ENCODE data around the gene EID1. TPM values are rescaled to one million over a fixed set of nuclear protein-coding genes. Genes with fewer than 3 reads are reported as not detected.
"Not testable (repeated sequence)": the region's sequence is repeated elsewhere in the genome, so short reads cannot be mapped to it uniquely, and the experiment has no call there.

Gene EID1
- total RNA-seq, 1 donor from 2014 or later = 105 TPM

DNA sequence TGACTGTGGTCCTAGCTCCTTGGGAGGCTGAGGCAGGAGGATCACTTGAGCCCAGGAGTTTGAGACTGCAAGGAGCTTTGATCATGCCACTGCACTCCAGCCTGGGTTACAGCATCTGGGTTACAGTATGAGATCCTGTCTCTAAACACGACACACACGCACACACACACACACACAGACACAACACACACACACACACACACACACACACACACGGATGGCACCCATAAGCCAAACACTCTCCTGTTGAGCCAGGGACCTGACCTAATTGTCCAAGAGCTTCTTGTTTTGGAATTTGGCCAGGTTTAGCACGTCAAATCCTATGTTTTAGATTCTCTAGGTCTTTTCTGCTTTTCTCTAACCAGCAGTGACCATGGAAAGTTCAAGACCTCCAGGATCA is 26.8 kb downstream of the EID1 start:
- Histone ChIP-seq H3K36me3 (ENCODE audit: control insufficient read depth, insufficient read depth, low read length) (no peaks in the 10 kb centered on the region), H3K27me3 (ENCODE audit: control insufficient read depth, insufficient read depth, low read length) (no peaks in the 10 kb centered on the region), H3K4me3 (ENCODE audit: low read depth, low read length) (no peak overlapping the region)
- no peak for DNase-seq (ENCODE audit: low read depth)
- TF ChIP-seq, protein P1, sequence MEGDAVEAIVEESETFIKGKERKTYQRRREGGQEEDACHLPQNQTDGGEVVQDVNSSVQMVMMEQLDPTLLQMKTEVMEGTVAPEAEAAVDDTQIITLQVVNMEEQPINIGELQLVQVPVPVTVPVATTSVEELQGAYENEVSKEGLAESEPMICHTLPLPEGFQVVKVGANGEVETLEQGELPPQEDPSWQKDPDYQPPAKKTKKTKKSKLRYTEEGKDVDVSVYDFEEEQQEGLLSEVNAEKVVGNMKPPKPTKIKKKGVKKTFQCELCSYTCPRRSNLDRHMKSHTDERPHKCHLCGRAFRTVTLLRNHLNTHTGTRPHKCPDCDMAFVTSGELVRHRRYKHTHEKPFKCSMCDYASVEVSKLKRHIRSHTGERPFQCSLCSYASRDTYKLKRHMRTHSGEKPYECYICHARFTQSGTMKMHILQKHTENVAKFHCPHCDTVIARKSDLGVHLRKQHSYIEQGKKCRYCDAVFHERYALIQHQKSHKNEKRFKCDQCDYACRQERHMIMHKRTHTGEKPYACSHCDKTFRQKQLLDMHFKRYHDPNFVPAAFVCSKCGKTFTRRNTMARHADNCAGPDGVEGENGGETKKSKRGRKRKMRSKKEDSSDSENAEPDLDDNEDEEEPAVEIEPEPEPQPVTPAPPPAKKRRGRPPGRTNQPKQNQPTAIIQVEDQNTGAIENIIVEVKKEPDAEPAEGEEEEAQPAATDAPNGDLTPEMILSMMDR (IDR thresholded peaks at IDR 0.05; ENCODE audit: insufficient read depth, low read length, poor library complexity, severe bottlenecking) = no peak

DNA sequence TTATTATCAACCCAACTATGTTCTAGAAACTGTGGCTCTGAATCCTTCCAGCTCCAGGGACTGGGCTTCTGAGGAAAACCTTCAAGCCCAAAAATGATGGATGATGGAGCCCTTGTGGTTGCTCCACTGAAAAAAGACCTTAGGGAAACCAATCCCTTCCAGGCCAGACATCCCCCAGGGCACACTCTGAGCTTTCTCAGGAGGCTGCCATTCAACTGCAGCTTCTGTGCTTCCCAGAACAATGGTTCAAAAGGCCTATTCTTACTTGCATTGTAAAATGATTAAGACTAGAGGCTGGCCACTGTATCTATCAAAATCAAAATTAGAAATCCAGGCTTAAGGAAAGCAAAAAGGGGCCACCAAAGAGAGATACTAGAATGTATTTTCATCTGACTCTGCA is 27.3 kb downstream of the EID1 start:
- Histone ChIP-seq H3K4me3 (ENCODE audit: low read depth, low read length) (no peak overlapping the region), H3K27me3 (ENCODE audit: control insufficient read depth, insufficient read depth, low read length) (no peaks in the 10 kb centered on the region), H3K36me3 (ENCODE audit: control insufficient read depth, insufficient read depth, low read length) (no peaks in the 10 kb centered on the region)
- DNase-seq (ENCODE audit: low read depth) = no peak
- TF ChIP-seq, protein P1 (IDR thresholded peaks at IDR 0.05; ENCODE audit: insufficient read depth, low read length, poor library complexity, severe bottlenecking) = no peak

DNA sequence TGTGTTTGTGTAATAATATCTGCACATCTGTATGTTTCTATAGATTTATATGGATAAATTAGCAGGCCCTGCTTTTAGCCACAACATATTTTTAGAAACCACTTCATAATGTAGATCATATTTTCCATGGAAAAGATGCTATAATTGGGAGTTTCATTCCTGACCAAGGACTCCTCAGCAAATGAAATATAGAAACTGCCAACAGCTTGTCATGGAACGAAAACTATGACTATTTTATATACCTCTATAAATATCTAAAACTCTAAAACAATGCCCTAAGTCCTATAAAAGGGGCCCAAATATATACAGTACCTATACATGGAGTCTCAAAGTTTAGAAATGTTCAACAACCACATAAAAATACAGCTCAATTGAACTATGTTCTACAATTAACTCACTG is 27.9 kb downstream of the EID1 start:
- Histone ChIP-seq H3K4me3 (ENCODE audit: low read depth, low read length) (no peak overlapping the region), H3K36me3 (ENCODE audit: control insufficient read depth, insufficient read depth, low read length) (no peaks in the 10 kb centered on the region), H3K27me3 (ENCODE audit: control insufficient read depth, insufficient read depth, low read length) (no peaks in the 10 kb centered on the region)
- TF ChIP-seq, protein P1 (IDR thresholded peaks at IDR 0.05; ENCODE audit: insufficient read depth, low read length, poor library complexity, severe bottlenecking) = no peak
- DNase-seq (ENCODE audit: low read depth) = no peak

DNA sequence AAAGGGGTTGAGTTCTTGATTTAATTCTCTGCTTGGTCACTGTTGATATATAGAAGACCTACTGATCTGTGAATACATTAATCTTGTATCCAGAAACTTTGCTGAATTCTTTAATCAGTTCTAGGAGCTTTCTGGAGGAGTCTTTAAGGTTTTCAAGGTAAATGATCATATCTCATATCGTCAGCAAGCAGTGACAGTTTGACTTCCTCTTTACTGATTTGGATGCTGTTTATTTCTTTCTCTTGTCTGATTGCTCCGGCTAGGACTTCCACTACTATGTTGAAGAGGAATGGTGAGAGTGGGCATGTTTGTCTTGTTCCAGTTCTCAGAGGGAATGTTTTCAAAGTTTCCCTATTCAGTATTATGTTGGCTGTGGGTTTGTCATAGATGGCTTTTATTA is 31.4 kb downstream of the EID1 start:
- H3K27me3 ChIP-seq (ENCODE audit: control insufficient read depth, insufficient read depth, low read length); H3K36me3 ChIP-seq (ENCODE audit: control insufficient read depth, insufficient read depth, low read length); H3K4me3 ChIP-seq (ENCODE audit: low read depth, low read length); DNase-seq (ENCODE audit: low read depth): not testable (repeated sequence)

DNA sequence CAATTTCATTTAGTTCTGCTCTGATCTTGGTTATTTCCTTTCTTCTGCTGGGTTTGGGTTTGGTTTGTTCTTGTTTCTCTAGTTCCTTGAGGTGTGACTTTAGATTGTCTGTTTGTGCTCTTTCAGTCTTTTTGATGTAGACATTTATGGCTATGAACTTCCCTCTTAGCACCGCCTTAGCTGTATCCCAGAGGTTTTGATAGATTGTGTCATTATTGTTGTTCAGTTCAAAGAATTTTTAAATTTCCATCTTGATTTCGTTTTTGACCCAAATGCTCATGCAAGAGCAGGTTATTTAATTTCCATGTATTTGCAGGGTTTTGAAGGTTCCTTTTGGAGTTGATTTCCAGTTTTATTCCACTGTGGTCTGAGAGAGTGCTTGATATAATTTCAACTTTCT is 32.6 kb downstream of the EID1 start:
- H3K27me3 ChIP-seq (ENCODE audit: control insufficient read depth, insufficient read depth, low read length); H3K4me3 ChIP-seq (ENCODE audit: low read depth, low read length); DNase-seq (ENCODE audit: low read depth); H3K36me3 ChIP-seq (ENCODE audit: control insufficient read depth, insufficient read depth, low read length): not testable (repeated sequence)

DNA sequence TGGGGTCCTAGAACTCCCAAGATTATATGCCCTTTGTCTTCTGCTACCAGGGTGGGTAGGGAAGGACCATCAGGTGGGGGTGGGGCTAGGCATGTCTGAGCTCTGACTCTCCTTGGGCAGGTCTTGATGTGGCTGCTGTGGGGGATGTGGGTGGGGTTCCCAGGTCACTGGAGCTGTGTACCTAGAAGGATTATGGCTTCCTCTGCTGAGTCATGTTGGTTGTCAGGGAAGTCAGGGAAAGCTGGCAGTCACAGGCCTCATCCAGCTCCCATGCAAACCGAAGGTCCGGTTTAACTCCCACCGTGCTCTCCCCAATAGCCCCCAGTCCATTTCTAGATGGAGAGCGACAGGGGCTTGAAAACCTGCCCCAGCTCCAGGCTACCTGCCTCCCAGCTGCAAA is 35.2 kb downstream of the EID1 start:
- H3K36me3 ChIP-seq (ENCODE audit: control insufficient read depth, insufficient read depth, low read length) = no peaks in the 10 kb centered on the region
- TF ChIP-seq, protein P1 (IDR thresholded peaks at IDR 0.05; ENCODE audit: insufficient read depth, low read length, poor library complexity, severe bottlenecking) = no peak
- H3K27me3 ChIP-seq (ENCODE audit: control insufficient read depth, insufficient read depth, low read length) = no peaks in the 10 kb centered on the region
- no peak for DNase-seq (ENCODE audit: low read depth)
- no peak overlapping the region for H3K4me3 ChIP-seq (ENCODE audit: low read depth, low read length)

DNA sequence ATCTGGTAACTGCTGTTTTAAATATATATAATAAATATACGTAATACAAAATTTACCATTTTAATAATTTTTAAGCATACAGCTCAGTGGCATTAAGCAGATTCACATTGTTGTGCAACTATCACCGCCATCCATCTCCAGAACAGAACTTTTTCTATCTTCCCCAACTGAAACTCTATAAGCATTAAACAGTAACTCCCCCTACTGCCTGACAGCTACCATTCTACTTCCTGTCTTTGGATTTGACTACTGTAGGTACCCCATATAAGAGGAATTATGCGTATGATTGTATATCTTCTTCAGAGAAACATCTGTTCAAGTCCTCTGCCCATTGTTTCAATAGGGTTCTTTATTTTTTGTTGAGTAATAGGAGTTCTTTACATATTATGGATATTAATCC is 36.8 kb downstream of the EID1 start:
- no peak overlapping the region for H3K4me3 ChIP-seq (ENCODE audit: low read depth, low read length)
- DNase-seq (ENCODE audit: low read depth) = no peak
- TF ChIP-seq, protein P1 (IDR thresholded peaks at IDR 0.05; ENCODE audit: insufficient read depth, low read length, poor library complexity, severe bottlenecking) = no peak
- H3K27me3 ChIP-seq (ENCODE audit: control insufficient read depth, insufficient read depth, low read length) = no peaks in the 10 kb centered on the region
- no peaks in the 10 kb centered on the region for H3K36me3 ChIP-seq (ENCODE audit: control insufficient read depth, insufficient read depth, low read length)

All from kidney epithelial cell (primary cell).